Skeletal muscle tissue (tissue), 4 donors: Measurements from ENCODE around the gene CDSN. TPM values are rescaled to one million over a fixed set of nuclear protein-coding genes. Genes with fewer than 3 reads are reported as not detected.

Experiments used
- H3K27ac ChIP-seq: one replicate; pipeline ENCODE4 v1.7.0; 2013; ENCODE audit warnings: mild to moderate bottlenecking, low read depth, low read length, inconsistent platforms
- H3K27me3 ChIP-seq, 3 donors: one replicate each; pipeline ENCODE4 v1.7.0; 2013; ENCODE audit warnings: low read length in 3 of 3; ENCODE audit not compliant: control insufficient read depth in 3 of 3, insufficient read depth in 3 of 3
- H3K36me3 ChIP-seq, 3 donors: one replicate each; pipeline ENCODE4 v1.7.0; 2013; ENCODE audit warnings: low read length in 3 of 3; ENCODE audit not compliant: control insufficient read depth in 3 of 3, insufficient read depth in 3 of 3
- H3K4me1 ChIP-seq, 3 donors: one replicate each; pipeline ENCODE4 v1.7.0; 2013; ENCODE audit warnings: low read length in 3 of 3, mild to moderate bottlenecking in 3 of 3; ENCODE audit not compliant: control insufficient read depth in 3 of 3, insufficient read depth in 3 of 3
- H3K4me3 ChIP-seq, 3 donors: one replicate each; pipeline ENCODE4 v1.7.0; 2013; ENCODE audit warnings: low read length in 3 of 3
- H3K9ac ChIP-seq, 3 donors: one replicate each; pipeline ENCODE4 v1.7.0; 2013; ENCODE audit warnings: low read length in 3 of 3, mild to moderate bottlenecking in 3 of 3, moderate library complexity in 2 of 3, low read depth in 1 of 3
- H3K9me3 ChIP-seq, 3 donors: one replicate each; pipeline ENCODE4 v1.7.0; 2013; ENCODE audit warnings: low read length in 3 of 3; ENCODE audit not compliant: control insufficient read depth in 3 of 3
- total RNA-seq: library from RNA; depleted of rRNA; stranded (reverse); fragments of >200 nt; gene quantifications from one replicate; pipeline ENCODE4 v1.2.3, GENCODE V29; 2014
- donor health status: Osteomylitis.

The CDSN gene
- total RNA-seq, 1 donor from 2014 or later = not detected

- H3K4me1 ChIP-seq = peaks cover 7 to 19% (median 14%) of the 10 kb centered on the region in 3 donors
- H3K27ac ChIP-seq = no peak overlapping the region
- no peaks in the 10 kb centered on the region for H3K27me3 ChIP-seq
- H3K36me3 ChIP-seq = no peaks in the 10 kb centered on the region
- no peak overlapping the region for H3K9ac ChIP-seq
- H3K4me3 ChIP-seq = no peak overlapping the region
- H3K9me3 ChIP-seq = no peaks in the 10 kb centered on the region
Measured at GRCh38 chr6:31090973-31091364, 29.3 kb downstream of the CDSN start.

- Histone ChIP-seq H3K4me1 (peaks cover 7 to 19% (median 14%) of the 10 kb centered on the region in 3 donors), H3K27ac (no peak overlapping the region), H3K9ac (no peak overlapping the region), H3K36me3 (no peaks in the 10 kb centered on the region), H3K4me3 (no peak overlapping the region), H3K27me3 (no peaks in the 10 kb centered on the region), H3K9me3 (no peaks in the 10 kb centered on the region)
Measured at GRCh38 chr6:31090275-31090972, 29.8 kb downstream of the CDSN start.

- Histone ChIP-seq H3K27ac (no peak overlapping the region), H3K4me3 (no peak overlapping the region), H3K4me1 (peaks cover 12 to 14% (median 13%) of the 10 kb centered on the region in 3 donors), H3K36me3 (no peaks in the 10 kb centered on the region), H3K9ac (no peak overlapping the region), H3K9me3 (no peaks in the 10 kb centered on the region), H3K27me3 (no peaks in the 10 kb centered on the region)
Measured at GRCh38 chr6:31087494-31088089, 32.7 kb downstream of the CDSN start.

- no peaks in the 10 kb centered on the region for H3K9me3 ChIP-seq
- no peak overlapping the region for H3K27ac ChIP-seq
- peaks cover 12 to 14% (median 13%) of the 10 kb centered on the region in 3 donors for H3K4me1 ChIP-seq
- no peak overlapping the region for H3K9ac ChIP-seq
- H3K27me3 ChIP-seq = no peaks in the 10 kb centered on the region
- H3K36me3 ChIP-seq = no peaks in the 10 kb centered on the region
- no peak overlapping the region for H3K4me3 ChIP-seq
Measured at GRCh38 chr6:31086788-31087440, 33.3 kb downstream of the CDSN start.

- H3K9ac ChIP-seq = no peak overlapping the region
- no peaks in the 10 kb centered on the region for H3K27me3 ChIP-seq
- no peaks in the 10 kb centered on the region for H3K36me3 ChIP-seq
- H3K27ac ChIP-seq = no peak overlapping the region
- H3K4me3 ChIP-seq = no peak overlapping the region
- H3K4me1 ChIP-seq = peaks cover 13 to 19% (median 15%) of the 10 kb centered on the region in 3 donors
- H3K9me3 ChIP-seq = no peaks in the 10 kb centered on the region
Measured at GRCh38 chr6:31083742-31084354, 36.4 kb downstream of the CDSN start.

GRCh38 chr6:31081872-31082271 is 38.4 kb downstream of the CDSN start:
- Histone ChIP-seq H3K9ac (no peak overlapping the region), H3K4me1 (peaks cover 8 to 13% (median 11%) of the 10 kb centered on the region in 3 donors)

GRCh38 chr6:31079656-31080261 is 40.5 kb downstream of the CDSN start:
- Histone ChIP-seq H3K27ac (no peak overlapping the region), H3K4me3 (peak overlapping the region; percentile 38 to 56 (median 50)), H3K27me3 (no peaks in the 10 kb centered on the region), H3K36me3 (no peaks in the 10 kb centered on the region), H3K9ac (peak overlapping the region in 1 of 3 donors; percentile 70), H3K9me3 (no peaks in the 10 kb centered on the region), H3K4me1 (peaks cover 6 to 12% (median 8%) of the 10 kb centered on the region in 3 donors)

More at GRCh38 chr6:31081872-31082271, 38.4 kb downstream of the CDSN start:
- Histone ChIP-seq H3K4me3 (no peak overlapping the region), H3K27me3 (no peaks in the 10 kb centered on the region), H3K36me3 (no peaks in the 10 kb centered on the region), H3K9me3 (no peaks in the 10 kb centered on the region), H3K27ac (no peak overlapping the region)

GRCh38 chr6:31076611-31077010 is 43.6 kb downstream of the CDSN start:
- peaks cover 3 to 10% (median 6%) of the 10 kb centered on the region in 3 donors for H3K4me1 ChIP-seq
- no peak overlapping the region for H3K4me3 ChIP-seq
- H3K36me3 ChIP-seq = no peaks in the 10 kb centered on the region
- no peak overlapping the region for H3K9ac ChIP-seq
- no peaks in the 10 kb centered on the region for H3K9me3 ChIP-seq
- H3K27ac ChIP-seq = no peak overlapping the region
- no peaks in the 10 kb centered on the region for H3K27me3 ChIP-seq

- H3K27me3 ChIP-seq = no peaks in the 10 kb centered on the region
Measured at GRCh38 chr6:31075528-31075927, 44.7 kb downstream of the CDSN start.

More at GRCh38 chr6:31075528-31075927, 44.7 kb downstream of the CDSN start:
- H3K4me1 ChIP-seq = peaks cover 4 to 10% (median 6%) of the 10 kb centered on the region in 3 donors
- no peak overlapping the region for H3K4me3 ChIP-seq
- no peaks in the 10 kb centered on the region for H3K9me3 ChIP-seq
- H3K27ac ChIP-seq = no peak overlapping the region
- H3K36me3 ChIP-seq = no peaks in the 10 kb centered on the region
- no peak overlapping the region for H3K9ac ChIP-seq
